GM12892 (cell line): ENCODE measurements around the gene CD200R1.

Experiments
- POLR2A ChIP-seq: IDR thresholded peaks from 2 replicates; pipeline ENCODE4 v1.6.1; 2011; ENCODE audit warnings: low read depth, low read length, control low read depth
- TAF1 ChIP-seq: IDR thresholded peaks from 2 replicates; pipeline ENCODE4 v1.6.1; 2011; ENCODE audit warnings: low read depth, mild to moderate bottlenecking, control low read depth, low read length, borderline replicate concordance

DNA sequence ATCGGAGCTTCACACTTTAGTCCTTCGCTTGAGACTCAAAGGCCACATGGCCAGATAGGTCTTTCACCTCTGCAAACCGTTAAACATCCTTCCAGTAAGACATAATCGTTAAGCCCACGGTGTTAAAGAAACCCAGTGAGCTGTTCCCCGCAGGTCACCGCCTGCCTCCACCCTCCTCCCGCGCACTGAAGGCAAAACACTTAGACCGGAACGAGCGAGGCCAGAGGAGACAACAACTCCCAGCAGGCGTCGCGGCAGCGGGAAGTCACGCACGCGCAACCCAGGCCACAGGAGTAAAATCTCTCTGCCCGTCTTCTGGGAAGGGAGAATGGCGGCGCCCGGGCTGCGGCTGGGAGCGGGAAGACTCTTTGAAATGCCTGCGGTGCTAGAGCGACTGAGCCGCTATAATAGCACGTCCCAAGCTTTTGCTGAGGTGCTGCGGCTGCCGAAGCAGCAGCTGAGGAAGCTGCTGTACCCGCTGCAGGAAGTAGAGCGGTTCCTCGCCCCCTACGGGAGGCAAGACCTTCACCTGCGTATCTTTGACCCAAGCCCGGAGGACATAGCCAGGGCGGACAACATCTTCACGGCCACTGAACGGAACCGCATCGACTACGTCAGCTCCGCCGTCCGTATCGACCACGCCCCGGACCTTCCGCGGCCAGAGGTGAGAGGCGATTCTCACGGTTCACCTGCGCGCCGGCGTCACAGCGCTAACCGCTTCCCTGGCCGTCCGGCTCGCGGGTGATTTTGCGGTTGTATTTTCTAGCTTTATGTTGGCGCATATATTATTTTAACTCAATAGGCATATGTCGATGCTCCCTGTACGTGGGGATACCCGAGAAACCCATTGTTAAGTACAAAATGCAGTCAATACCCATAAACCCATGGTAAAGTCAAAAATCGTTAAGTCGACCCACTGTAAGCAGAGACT, 16.0 kb upstream of the CD200R1 start, which contains the start of gene GTPBP8:
- TF ChIP-seq POLR2A (peak; percentile 93), TAF1 (peak; percentile 81)
